Measurements from ENCODE around the gene MRPL42. TPM values are rescaled to one million over a fixed set of nuclear protein-coding genes. Genes with fewer than 3 reads are reported as not detected.

MRPL42 gene
- total and polyA plus RNA-seq, 9 donors, result 22.4 to 72.7 (median 44.9) TPM

DNA sequence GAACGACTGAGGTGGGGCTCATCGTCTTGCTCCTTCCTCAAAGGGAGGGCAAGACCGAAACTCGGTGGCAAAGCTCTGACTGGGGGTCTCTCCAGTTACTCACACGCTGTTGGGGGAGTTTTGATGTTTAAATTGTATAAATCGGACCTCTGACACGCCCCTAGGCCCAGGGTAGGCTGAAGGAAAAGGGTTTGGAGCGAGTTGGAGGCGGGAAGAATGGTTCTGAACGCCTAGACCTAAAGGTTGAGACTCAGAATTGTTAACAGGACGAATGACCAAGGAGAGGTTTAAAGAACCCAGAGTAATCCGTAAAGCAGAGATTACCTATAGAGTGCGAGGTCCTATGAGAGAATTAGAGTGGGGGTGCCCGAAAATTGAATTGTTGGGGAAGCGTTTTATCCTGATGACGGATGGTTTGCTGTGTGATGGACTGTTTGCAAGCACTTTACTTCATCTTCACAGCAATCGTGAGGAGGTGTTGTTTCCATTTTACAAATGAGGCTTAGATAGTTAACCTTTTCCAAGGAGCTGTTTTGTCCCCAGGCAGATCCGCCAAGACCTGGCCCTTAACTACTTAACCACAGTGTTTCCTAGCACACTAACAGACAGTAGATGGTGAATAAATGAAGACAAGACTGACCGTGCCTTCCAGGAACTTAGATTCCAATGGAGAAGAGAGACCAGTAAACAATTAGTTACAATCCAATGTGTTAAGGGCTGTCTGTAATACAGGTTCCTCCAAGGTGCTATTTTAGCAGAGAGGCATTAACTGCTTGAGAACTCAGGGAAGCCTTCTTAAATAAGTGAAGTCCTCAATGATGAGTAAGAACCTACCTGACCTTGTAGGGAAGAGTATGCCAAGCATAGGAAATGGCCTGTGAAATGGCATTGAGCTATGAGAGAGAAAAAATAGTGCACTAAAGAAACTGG, 24.6 kb upstream of the MRPL42 start:
- intact Hi-C loops (cut with DNase I), result no loop called here
- WGBS, 3 donors, result 3 to 4% (median 3%) methylated on average over 19 of the region's 19 CpGs

GRCh38 chr12:93443576-93443975, 23.7 kb upstream of the MRPL42 start:
- Histone ChIP-seq H3K27me3 (no peaks in the 10 kb centered on the region), H3K36me3 (no peaks in the 10 kb centered on the region), H3K27ac (no peak overlapping the region), H3K4me1 (ENCODE audit: insufficient read depth) (peaks cover 6% of the 10 kb centered on the region), H3K4me3 (no peak overlapping the region), H3K9me3 (no peaks in the 10 kb centered on the region)
- peak in 1 of 5 donors; percentile 22 for DNase-seq
- TF ChIP-seq, protein P1, sequence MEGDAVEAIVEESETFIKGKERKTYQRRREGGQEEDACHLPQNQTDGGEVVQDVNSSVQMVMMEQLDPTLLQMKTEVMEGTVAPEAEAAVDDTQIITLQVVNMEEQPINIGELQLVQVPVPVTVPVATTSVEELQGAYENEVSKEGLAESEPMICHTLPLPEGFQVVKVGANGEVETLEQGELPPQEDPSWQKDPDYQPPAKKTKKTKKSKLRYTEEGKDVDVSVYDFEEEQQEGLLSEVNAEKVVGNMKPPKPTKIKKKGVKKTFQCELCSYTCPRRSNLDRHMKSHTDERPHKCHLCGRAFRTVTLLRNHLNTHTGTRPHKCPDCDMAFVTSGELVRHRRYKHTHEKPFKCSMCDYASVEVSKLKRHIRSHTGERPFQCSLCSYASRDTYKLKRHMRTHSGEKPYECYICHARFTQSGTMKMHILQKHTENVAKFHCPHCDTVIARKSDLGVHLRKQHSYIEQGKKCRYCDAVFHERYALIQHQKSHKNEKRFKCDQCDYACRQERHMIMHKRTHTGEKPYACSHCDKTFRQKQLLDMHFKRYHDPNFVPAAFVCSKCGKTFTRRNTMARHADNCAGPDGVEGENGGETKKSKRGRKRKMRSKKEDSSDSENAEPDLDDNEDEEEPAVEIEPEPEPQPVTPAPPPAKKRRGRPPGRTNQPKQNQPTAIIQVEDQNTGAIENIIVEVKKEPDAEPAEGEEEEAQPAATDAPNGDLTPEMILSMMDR (IDR thresholded peaks at IDR 0.05), result no peak
- no peak for TF ChIP-seq EP300 (IDR thresholded peaks at IDR 0.05)
- no peak for TF ChIP-seq POLR2A (IDR thresholded peaks at IDR 0.05)
- 90 to 94% (median 93%) methylated on average over 4 of the region's 4 CpGs for WGBS, 3 donors
- intact Hi-C loops (cut with DNase I), result no loop called here

More for the DNA sequence above, 24.6 kb upstream of the MRPL42 start:
- peak; percentile 17 for TF ChIP-seq POLR2A (IDR thresholded peaks at IDR 0.05)
- no peak for TF ChIP-seq EP300 (IDR thresholded peaks at IDR 0.05)
- Histone ChIP-seq H3K4me3 (peak overlapping the region; percentile 98), H3K9me3 (no peaks in the 10 kb centered on the region), H3K4me1 (ENCODE audit: insufficient read depth) (peaks cover 6% of the 10 kb centered on the region), H3K27me3 (no peaks in the 10 kb centered on the region), H3K27ac (peak overlapping the region; percentile 76 to 85), H3K36me3 (no peaks in the 10 kb centered on the region)
- DNase-seq, result no peak

GRCh38 chr12:93447555-93448290, 19.6 kb upstream of the MRPL42 start:
- no peaks in the 10 kb centered on the region for H3K27me3 ChIP-seq
- intact Hi-C loops (cut with DNase I), result no loop called here
- no peak overlapping the region for H3K27ac ChIP-seq
- H3K4me1 ChIP-seq (ENCODE audit: insufficient read depth), result no peaks in the 10 kb centered on the region
- no peak for TF ChIP-seq EP300 (IDR thresholded peaks at IDR 0.05)
- no peak for TF ChIP-seq POLR2A (IDR thresholded peaks at IDR 0.05)
- TF ChIP-seq, protein P1 (IDR thresholded peaks at IDR 0.05), result no peak
- H3K4me3 ChIP-seq, result no peak overlapping the region
- H3K9me3 ChIP-seq, result no peaks in the 10 kb centered on the region
- no peaks in the 10 kb centered on the region for H3K36me3 ChIP-seq
- DNase-seq, result no peak
- WGBS, 3 donors, result 71 to 76% (median 74%) methylated on average over 4 of the region's 4 CpGs

DNA sequence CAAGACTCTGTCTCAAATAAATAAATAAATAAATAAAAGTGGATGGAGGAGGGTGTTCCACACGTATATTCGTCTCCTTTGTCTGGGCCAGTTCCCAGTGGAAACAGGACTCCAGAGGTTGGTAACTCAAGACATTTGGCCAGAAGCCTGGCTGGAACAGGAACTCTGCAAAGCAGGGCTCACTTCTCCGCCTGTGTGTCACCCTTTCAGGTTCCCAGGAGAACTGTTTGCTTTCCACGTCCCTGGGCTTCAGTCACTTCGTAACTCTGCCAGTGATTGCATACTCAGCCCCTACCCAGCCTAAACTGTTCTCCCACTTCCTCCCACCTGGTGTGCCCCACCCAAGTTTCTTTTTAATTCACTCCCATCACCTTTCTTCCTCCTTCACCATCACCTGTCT, 18.5 kb upstream of the MRPL42 start:
- Histone ChIP-seq H3K27ac (no peak overlapping the region), H3K36me3 (no peaks in the 10 kb centered on the region), H3K27me3 (no peaks in the 10 kb centered on the region), H3K9me3 (no peaks in the 10 kb centered on the region), H3K4me3 (no peak overlapping the region), H3K4me1 (ENCODE audit: insufficient read depth) (no peaks in the 10 kb centered on the region)
- 71 to 74% (median 73%) methylated on average over 5 of the region's 5 CpGs for WGBS, 3 donors
- intact Hi-C loops (cut with DNase I), result no loop called here
- TF ChIP-seq EP300 (IDR thresholded peaks at IDR 0.05) (no peak), POLR2A (IDR thresholded peaks at IDR 0.05) (no peak)
- TF ChIP-seq, protein P1 (IDR thresholded peaks at IDR 0.05), result no peak
- DNase-seq, result no peak
